Neural cell (in vitro differentiated cells): ENCODE measurements around the gene HNRNPUL1.

Experiments used
- POLR2AphosphoS5 ChIP-seq: IDR thresholded peaks from 2 replicates; pipeline ENCODE4 v1.6.1; 2012
- TAF1 ChIP-seq: IDR thresholded peaks from 2 replicates; pipeline ENCODE4 v1.6.1; 2012; ENCODE audit warnings: low read depth

- TF ChIP-seq TAF1, result no peak
- TF ChIP-seq POLR2AphosphoS5, result no peak
Measured at GRCh38 chr19:41269571-41269970, 5.4 kb downstream of the HNRNPUL1 start.
